H7 (cell line): ENCODE measurements around the gene NAA10. TPM values are rescaled to one million over a fixed set of nuclear protein-coding genes. Genes with fewer than 3 reads are reported as not detected.
"Not testable (repeated sequence)": the region's sequence is repeated elsewhere in the genome, so short reads cannot be mapped to it uniquely, and the experiment has no call there.

Experiments used
- DNase-seq: peaks from one replicate; pipeline ENCODE4 v3.0.0; 2012
- H3K27me3 ChIP-seq: 2 replicates; pipeline ENCODE4 v1.6.0; 2011; ENCODE audit warnings: mild to moderate bottlenecking, low read length; ENCODE audit not compliant: control insufficient read depth, insufficient read depth
- H3K36me3 ChIP-seq: replicated peaks from 2 replicates; pipeline ENCODE4 v1.5.1; 2011; ENCODE audit warnings: low read length; ENCODE audit not compliant: control insufficient read depth, insufficient read depth
- H3K4me3 ChIP-seq: 2 replicates; pipeline ENCODE4 v1.5.1; 2011; ENCODE audit warnings: low read depth, mild to moderate bottlenecking, control low read depth, low read length, moderate library complexity; ENCODE audit not compliant: insufficient read depth
- total RNA-seq: library from RNA; depleted of rRNA; stranded (reverse); fragments of >200 nt; shearing (Covaris generic); gene quantifications from 2 replicates; pipeline ENCODE4 v1.2.3, GENCODE V29; 2014; rRNA removed

The NAA10 gene
- 86.7 and 97.4 TPM in 2 replicates for total RNA-seq

DNA sequence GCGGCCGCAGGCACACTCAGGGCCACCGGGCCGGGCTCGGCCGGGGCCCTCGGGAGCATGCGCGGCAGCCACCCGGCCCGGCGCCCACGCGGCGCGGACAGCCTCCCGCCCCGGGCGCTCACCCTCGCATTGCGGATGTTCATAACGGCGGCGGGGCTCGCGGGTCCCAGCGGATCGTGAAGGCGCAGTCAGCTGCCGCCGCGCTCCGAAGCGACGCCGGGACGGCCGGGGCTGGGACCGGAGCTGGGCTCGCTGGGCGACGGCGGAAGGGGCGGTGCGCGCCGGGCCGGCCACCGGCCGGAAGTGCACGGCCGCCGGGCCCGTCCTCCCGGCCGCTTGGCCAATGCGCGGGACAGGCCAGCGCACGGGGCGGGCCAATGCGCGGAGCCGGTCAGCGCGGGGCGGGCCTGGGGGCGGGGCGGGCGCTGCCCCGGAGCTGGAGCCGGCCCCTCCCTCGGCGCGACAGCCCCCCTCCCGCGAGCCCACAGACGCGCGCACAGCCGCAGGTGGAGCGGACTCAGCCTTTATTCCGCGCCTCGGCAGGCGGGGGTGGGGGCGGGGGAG lies at the start of gene NAA10:
TSS of gene NAA10 (minus strand) at position 276 of the 564 bp plus-strand sequence. CDS start at position 143, 133 bp downstream.
- Histone ChIP-seq H3K36me3 (peaks cover 2% of the 10 kb centered on the region; the same call in 1 of the 2 replicates), H3K27me3 (no peaks in the 10 kb centered on the region), H3K4me3 (peak within 1 kb of the TSS; percentile 60)
- DNase-seq = peak; percentile 97

GRCh38 chrX:153983321-153983801 lies 48.5 kb upstream of the NAA10 start:
- no peak overlapping the region for H3K4me3 ChIP-seq
- H3K36me3 ChIP-seq = no peaks in the 10 kb centered on the region
- DNase-seq = no peak
- H3K27me3 ChIP-seq = no peaks in the 10 kb centered on the region

DNA sequence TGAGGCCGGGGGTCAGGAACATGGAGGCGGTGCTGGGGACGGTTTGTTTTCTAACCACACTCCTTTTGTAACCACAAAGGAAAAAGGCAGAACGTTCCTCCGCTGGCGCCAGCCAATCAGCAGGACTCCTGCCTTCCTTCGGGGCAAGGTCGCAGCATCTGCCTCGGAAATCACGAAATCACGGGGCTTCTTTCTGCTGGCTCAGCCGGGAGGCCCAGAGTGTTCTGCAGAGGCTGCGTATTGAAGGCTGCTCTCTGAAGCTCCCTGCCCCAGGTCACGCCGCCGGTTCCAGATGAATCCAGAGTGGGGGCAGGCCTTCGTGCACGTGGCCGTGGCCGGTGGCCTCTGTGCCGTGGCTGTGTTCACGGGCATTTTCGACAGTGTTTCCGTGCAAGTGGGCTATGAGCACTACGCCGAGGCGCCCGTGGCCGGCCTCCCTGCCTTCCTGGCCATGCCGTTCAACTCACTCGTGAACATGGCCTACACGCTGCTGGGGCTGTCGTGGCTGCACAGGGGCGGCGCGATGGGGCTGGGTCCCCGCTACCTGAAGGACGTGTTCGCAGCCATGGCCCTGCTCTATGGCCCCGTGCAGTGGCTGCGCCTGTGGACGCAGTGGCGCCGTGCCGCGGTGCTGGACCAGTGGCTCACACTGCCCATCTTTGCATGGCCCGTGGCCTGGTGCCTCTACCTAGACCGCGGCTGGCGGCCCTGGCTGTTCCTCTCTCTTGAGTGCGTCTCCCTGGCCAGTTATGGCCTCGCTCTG lies 47.1 kb upstream of the NAA10 start:
- Histone ChIP-seq H3K4me3 (no peak overlapping the region), H3K27me3 (no peaks in the 10 kb centered on the region)
- peak; percentile 47 for DNase-seq

GRCh38 chrX:153981231-153981630 lies 46.4 kb upstream of the NAA10 start:
- DNase-seq = peak; percentile 65

More for the DNA sequence above, 47.1 kb upstream of the NAA10 start:
- H3K36me3 ChIP-seq = no peaks in the 10 kb centered on the region

DNA sequence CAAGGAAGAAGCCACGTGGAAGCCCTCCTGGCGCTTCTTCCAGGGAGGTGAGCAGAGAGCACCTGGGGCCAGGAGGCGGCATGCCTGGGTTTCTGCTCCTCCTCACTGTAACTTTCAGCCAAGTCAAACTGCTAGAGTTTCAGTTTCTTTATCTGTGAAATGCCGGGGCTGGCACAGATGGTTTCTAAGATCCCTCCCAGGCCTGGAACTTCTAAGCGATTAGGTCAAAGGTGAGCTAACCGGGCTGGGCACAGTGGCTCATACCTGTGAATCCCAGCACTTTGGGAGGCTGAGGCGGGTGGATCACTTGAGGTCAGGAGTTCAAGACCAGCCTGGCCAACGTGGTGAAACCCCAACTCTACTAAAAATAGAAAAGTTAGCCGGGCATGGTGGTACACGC lies 45.6 kb upstream of the NAA10 start:
- not testable (repeated sequence) for H3K27me3 ChIP-seq, DNase-seq, H3K36me3 ChIP-seq, H3K4me3 ChIP-seq

More at GRCh38 chrX:153981231-153981630, 46.4 kb upstream of the NAA10 start:
- Histone ChIP-seq H3K36me3 (no peaks in the 10 kb centered on the region), H3K27me3 (no peaks in the 10 kb centered on the region), H3K4me3 (no peak overlapping the region)

DNA sequence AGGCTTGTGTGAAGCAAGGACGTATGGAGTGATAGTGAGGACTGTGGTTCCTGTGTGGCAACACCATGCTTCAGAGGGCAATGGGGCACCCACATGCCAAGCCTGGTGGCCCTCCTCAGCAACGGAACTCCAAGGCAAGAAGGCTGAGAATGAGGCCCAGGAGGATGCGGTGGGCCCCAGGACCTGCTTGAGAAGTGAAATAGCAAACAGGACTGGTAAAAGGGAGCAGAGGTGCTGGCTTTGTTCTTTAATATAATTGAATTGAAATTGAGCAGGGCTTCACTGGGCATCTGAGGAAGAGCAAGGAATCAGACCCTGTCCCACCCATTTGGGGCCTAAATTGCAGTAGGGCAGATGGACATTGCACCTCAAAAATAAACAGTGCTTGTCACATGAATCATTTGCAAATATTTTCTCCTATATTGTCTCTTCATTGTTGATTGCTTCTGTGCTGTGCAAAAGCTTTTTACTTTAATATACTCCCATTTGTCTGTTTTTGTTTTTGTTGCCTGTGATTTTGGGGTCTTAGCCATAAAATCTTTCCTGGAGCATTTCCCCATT lies 40.0 kb upstream of the NAA10 start:
- DNase-seq = no peak
- H3K36me3 ChIP-seq = no peaks in the 10 kb centered on the region
- no peak overlapping the region for H3K4me3 ChIP-seq
- H3K27me3 ChIP-seq = no peaks in the 10 kb centered on the region

DNA sequence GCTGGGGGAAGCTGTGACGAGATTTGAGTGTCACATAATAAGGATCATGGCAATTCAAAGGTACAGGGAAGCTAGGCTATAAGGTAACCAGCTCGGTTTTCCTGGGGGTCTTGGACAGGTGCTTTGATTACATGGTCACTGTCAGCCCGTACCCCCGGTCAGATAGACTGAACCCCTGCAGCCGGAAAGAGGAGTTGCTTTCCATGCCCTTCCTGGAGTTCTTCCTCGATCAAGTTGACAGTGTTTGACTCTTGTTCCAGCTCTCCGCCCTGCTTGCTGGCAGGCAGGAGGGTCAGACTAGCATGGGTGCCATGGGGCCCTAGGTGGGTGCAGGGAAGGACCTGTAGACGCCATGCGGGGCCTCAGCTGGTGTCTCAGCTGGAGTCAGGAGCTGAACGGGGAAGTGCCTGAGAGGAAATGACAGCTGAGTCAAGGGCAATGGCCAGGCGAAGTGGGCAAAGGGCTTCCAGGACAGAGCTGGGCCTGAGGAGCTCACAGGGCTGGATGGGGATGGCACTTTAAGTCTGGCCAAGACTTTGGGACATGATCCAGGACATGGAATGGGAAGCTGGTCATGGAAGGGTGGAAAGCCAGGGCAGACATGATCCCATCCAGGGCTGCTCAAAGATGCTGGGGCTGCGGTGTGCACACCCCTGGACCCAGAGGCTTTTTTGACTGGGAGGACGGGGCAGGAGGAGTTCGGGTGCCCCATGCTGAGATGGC lies 39.3 kb upstream of the NAA10 start:
- H3K4me3 ChIP-seq = no peak overlapping the region
- H3K36me3 ChIP-seq = no peaks in the 10 kb centered on the region
- DNase-seq = no peak
- H3K27me3 ChIP-seq = no peaks in the 10 kb centered on the region

DNA sequence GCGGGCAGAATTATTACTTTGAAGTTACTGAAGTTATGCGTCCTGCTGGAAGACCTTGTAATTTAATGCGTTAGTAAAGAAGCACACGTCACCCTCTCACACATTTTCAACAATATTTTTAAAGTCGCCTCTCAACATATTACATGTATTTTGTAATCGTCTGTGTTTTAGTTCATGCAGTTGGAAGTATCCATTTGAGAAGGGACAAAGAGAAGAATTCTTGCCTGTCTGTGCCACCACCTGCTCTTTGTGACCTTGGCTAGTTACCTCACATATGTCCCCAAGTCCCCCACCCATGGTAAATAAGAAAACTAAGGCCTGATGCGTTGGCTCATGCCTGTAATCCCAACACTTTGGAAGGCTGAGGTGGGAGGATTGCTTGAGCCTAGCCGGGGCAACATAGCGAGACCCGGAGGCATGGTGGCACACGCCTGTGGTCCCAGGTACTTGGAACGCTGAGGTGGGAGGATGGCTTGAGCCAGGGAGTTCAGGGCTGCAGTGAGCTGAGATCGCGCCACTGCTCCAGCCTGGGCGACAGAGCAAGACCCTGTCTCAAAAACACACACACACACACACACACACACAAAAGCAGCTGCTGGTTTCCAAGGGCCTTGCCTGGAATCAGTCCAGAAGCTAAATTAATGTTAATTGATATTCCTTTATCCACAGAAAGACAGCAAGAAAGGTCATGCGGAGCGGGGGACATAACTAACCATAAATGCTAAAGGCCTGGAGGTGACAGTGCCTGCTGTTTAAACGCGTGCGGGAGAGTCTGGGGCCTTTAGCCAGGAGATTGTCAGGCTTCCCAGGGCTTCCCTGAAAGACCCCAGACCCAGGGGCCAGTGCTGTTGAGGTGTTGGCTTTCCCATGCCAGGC lies 38.5 kb upstream of the NAA10 start:
- Histone ChIP-seq H3K4me3 (peak overlapping the region; percentile 96), H3K36me3 (no peaks in the 10 kb centered on the region), H3K27me3 (no peaks in the 10 kb centered on the region)
- no peak for DNase-seq

DNA sequence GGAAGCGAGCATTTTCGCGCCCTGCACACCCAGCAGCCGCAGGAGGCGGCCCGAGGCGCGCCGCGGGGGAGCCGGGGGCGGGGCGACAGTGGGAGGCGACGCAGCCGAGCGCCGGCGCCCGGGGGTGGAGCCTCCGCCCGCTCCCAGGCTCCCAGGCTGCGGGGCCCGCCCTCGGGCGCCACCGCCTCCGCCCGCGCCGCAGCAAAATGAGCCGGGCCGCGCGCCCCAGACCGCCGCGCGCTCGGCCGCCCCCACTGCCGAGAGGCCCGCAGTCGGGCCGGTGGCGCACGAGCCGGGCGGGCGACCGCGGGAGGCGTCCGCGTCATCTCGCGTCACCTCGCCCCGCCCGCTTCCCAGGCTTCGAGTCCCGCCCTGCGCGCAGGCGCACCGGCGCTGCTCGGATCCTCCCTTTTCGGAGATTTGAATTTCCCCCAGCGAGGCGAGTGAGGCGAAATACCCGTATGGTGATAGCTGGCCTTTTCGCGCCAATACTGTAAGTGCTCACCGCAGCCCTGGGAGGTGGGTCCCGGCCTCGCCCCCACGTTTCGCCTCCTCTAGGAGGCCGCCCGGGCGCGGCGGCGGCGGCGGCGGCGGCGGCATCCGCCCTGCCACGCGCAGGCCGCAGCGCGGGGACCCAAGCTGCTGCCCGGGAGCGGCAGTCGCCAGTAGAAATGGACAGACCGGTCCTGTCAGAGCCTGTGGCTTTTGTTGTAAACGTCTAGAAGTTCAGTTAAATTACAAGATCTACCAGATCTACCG lies 37.7 kb upstream of the NAA10 start, which contains the start of gene TMEM187:
TSS of gene TMEM187 (plus strand) at position 387 of the 759 bp plus-strand sequence. CDS start 9,309 bp downstream, outside the sequence.
- peak; percentile 98 for DNase-seq
- no peaks in the 10 kb centered on the region for H3K27me3 ChIP-seq
- no peaks in the 10 kb centered on the region for H3K36me3 ChIP-seq
- peak within 1 kb of the TSS; percentile 96 for H3K4me3 ChIP-seq

DNA sequence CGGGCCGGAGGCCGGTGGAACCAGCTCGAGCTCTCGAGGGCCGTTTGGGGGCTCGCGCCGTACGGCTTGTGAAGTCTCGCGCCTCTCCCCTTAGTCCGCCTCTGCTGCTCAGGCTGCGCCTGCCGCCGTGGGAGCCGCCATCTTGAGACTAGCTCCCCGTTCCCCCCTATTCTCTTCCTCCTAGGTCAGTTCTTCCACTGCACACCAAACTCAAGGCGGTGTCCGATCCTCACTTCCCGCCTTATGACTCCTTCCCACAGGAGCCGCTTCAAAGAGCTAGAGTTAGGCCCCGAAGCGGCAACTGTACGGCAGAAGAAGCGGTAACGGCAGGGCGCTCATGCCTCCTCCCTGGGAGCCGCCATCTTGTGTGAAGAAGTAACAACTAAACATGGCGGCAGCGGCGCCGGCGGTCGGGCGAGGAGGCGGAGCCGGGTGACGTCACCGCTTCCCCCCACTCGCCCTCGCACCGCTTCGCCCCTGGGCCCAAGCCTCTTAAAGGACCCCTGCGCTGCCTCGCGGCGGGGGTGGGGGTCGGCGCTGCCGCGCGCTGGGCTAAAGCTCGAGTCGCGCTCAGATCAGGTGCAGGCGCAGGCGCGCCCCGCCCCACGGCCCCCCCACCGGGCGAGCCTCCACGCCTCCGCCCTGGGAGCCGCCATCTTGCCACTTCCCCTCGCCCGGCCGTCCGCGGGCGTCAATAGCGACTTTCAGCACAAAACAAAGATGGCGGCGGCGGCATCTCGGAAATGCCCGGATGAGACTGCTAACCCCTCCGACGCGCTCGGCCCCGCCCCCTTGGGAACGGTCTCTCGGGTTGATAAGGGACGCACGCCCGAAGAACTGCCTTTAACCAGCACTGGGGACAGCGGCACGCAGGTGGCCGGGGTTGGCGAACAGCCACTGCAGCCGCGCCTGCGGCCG lies 36.9 kb upstream of the NAA10 start, which contains the start of gene HCFC1:
TSS of gene HCFC1 (minus strand) at position 369 of the 918 bp plus-strand sequence. CDS start 978 bp downstream, outside the sequence.
- peak; percentile 96 for DNase-seq
- no peaks in the 10 kb centered on the region; the same call in 1 of the 2 replicates for H3K36me3 ChIP-seq
- no peaks in the 10 kb centered on the region for H3K27me3 ChIP-seq
- peak within 1 kb of the TSS; percentile 96 for H3K4me3 ChIP-seq

- Histone ChIP-seq H3K27me3 (no peaks in the 10 kb centered on the region), H3K36me3 (no peaks in the 10 kb centered on the region; the same call in 1 of the 2 replicates), H3K4me3 (peak overlapping the region; percentile 96)
- DNase-seq = peak; percentile 95
These were observed 36.2 kb upstream of the NAA10 start for GRCh38 chrX:153971124-153971449.

DNA sequence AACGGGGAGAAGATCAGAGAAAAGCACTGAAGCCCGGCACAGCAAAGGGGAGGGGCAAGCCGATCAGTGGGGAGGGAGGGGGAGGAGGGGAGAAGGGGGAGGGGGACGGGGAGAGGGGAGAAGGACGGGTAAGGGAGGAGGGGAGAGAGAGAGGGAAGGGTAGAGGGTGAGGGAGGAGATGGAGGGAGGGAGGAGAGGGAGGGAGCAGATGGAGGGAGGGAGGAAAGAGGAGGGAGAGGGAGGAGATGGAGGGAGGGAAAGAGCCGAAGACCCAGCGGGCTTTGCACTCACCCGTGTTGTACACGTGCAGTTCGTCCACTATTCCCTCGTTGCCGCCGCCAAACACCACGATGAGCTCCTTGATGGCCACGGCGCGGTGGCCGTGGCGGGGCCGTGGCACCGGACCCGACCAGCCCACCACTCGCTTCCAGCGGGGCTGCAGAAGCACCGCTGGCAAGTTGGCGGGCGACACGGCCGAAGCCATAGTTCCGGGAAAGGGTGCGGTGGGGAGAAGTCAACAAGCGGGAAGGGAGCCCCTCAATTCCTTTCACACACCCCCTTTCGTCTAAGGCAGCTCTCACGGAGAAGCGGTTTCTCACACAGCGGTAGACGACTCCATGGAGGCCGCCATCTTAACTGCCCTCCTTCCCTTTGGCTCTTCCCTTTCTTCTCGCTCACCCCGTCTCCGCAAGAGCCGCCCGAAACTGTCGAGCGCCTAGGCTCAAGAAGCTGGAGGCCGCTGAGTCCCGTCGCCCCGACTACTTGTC lies 35.7 kb upstream of the NAA10 start:
- H3K27me3 ChIP-seq = no peaks in the 10 kb centered on the region
- H3K36me3 ChIP-seq = no peaks in the 10 kb centered on the region; the same call in 1 of the 2 replicates
- DNase-seq = peak; percentile 92
- peak overlapping the region; percentile 96 for H3K4me3 ChIP-seq
